PFSK-1 (cell line): ENCODE results near the gene CADM2.

Experiments used
- POLR2AphosphoS5 ChIP-seq: IDR thresholded peaks from 2 replicates; pipeline ENCODE4 v1.6.1; 2012; ENCODE audit warnings: low read depth, mild to moderate bottlenecking, control low read depth, low read length, moderate library complexity
- SIN3A ChIP-seq: IDR thresholded peaks from 2 replicates; pipeline ENCODE4 v1.6.1; 2012; ENCODE audit warnings: mild to moderate bottlenecking, low read length, moderate library complexity, borderline replicate concordance; ENCODE audit not compliant: insufficient read depth
- TAF1 ChIP-seq: IDR thresholded peaks from 2 replicates; pipeline ENCODE4 v1.6.1; 2012; ENCODE audit warnings: low read length, control low read depth, borderline replicate concordance; ENCODE audit not compliant: insufficient read depth
- TF ChIP-seq, protein P1 (sequence below), 2 experiments: IDR thresholded peaks; 2 replicates each; pipeline versions ENCODE4 v1.6.1 to v1.8.0; 2011 to 2012; ENCODE audit warnings: low read depth in 2 of 2, low read length in 2 of 2, control low read depth in 1 of 2, inconsistent platforms in 1 of 2, mild to moderate bottlenecking in 1 of 2, moderate library complexity in 1 of 2; ENCODE audit not compliant: insufficient read depth in 1 of 2

DNA sequence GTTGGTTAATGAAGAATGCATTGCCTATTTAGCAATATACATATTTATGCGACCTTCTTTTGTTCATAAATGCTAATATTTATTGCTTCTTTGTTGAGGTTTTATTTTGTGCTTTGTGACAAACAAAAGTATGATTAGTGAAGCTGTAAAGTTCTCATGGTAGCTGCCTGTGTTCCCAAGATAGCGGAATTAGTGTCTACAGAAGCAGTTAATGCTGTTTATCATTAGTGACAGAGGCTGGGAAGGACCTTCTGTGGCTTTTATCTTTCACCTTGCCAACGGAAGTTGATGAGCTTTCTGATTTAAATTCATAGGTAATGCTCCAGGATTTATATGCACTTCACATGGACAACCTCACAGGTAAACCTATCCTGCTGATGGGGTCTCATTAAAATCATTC, 418.3 kb downstream of the CADM2 start:
- TF ChIP-seq, protein P1, sequence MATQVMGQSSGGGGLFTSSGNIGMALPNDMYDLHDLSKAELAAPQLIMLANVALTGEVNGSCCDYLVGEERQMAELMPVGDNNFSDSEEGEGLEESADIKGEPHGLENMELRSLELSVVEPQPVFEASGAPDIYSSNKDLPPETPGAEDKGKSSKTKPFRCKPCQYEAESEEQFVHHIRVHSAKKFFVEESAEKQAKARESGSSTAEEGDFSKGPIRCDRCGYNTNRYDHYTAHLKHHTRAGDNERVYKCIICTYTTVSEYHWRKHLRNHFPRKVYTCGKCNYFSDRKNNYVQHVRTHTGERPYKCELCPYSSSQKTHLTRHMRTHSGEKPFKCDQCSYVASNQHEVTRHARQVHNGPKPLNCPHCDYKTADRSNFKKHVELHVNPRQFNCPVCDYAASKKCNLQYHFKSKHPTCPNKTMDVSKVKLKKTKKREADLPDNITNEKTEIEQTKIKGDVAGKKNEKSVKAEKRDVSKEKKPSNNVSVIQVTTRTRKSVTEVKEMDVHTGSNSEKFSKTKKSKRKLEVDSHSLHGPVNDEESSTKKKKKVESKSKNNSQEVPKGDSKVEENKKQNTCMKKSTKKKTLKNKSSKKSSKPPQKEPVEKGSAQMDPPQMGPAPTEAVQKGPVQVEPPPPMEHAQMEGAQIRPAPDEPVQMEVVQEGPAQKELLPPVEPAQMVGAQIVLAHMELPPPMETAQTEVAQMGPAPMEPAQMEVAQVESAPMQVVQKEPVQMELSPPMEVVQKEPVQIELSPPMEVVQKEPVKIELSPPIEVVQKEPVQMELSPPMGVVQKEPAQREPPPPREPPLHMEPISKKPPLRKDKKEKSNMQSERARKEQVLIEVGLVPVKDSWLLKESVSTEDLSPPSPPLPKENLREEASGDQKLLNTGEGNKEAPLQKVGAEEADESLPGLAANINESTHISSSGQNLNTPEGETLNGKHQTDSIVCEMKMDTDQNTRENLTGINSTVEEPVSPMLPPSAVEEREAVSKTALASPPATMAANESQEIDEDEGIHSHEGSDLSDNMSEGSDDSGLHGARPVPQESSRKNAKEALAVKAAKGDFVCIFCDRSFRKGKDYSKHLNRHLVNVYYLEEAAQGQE (IDR thresholded peaks at IDR 0.05; ENCODE audit: insufficient read depth in 1 of 2, low read depth in 2 of 2, low read length in 2 of 2), result no peak
- TF ChIP-seq SIN3A (no peak), TAF1 (no peak), POLR2AphosphoS5 (no peak)
